HT-29 (cell line): Measurements from ENCODE around the gene ING5. TPM values are rescaled to one million over a fixed set of nuclear protein-coding genes. Genes with fewer than 3 reads are reported as not detected.

Experiments used
- DNase-seq: peaks from one replicate; pipeline ENCODE4 v3.0.0-alpha.2; 2015; ENCODE audit warnings: low spot score
- total RNA-seq: library from RNA; depleted of rRNA; stranded (reverse); fragments of >200 nt; shearing (Covaris generic); gene quantifications from 2 replicates; pipeline ENCODE4 v1.2.3, GENCODE V29; 2014

ING5 gene
- total RNA-seq, 1 experiment from 2014 or later: 46.4 TPM

- DNase-seq: no peak
Measured at GRCh38 chr2:241672243-241673188, 29.3 kb upstream of the ING5 start.

GRCh38 chr2:241673189-241673663 lies 28.6 kb upstream of the ING5 start:
- DNase-seq: no peak

- DNase-seq: no peak
Measured at GRCh38 chr2:241673797-241674725, 27.8 kb upstream of the ING5 start.

GRCh38 chr2:241675885-241676284 lies 26.0 kb upstream of the ING5 start:
- DNase-seq: no peak

GRCh38 chr2:241676665-241677064 lies 25.2 kb upstream of the ING5 start:
- DNase-seq: no peak

- no peak for DNase-seq
Measured at GRCh38 chr2:241677392-241677791, 24.4 kb upstream of the ING5 start.

GRCh38 chr2:241678307-241678706 lies 23.5 kb upstream of the ING5 start:
- DNase-seq: no peak

- DNase-seq: no peak
Measured at GRCh38 chr2:241678784-241679540, 22.9 kb upstream of the ING5 start.

- no peak for DNase-seq
Measured at GRCh38 chr2:241680044-241680443, 21.8 kb upstream of the ING5 start.

- no peak for DNase-seq
Measured at GRCh38 chr2:241680827-241681599, 20.8 kb upstream of the ING5 start.

- DNase-seq: no peak
Measured at GRCh38 chr2:241686324-241686649, 15.6 kb upstream of the ING5 start.

GRCh38 chr2:241686650-241687425 lies 15.0 kb upstream of the ING5 start, which contains the start of gene DTYMK:
Gene DTYMK, minus strand, starts transcription at chr2:241686815. Its CDS starts 32 bp downstream, at chr2:241686783.
- DNase-seq: peak; percentile 97

GRCh38 chr2:241689306-241689705 lies 12.5 kb upstream of the ING5 start:
- DNase-seq: no peak

GRCh38 chr2:241690202-241690717 lies 11.6 kb upstream of the ING5 start:
- DNase-seq: no peak

- no peak for DNase-seq
Measured at GRCh38 chr2:241692448-241692847, 9.4 kb upstream of the ING5 start.

GRCh38 chr2:241695651-241696050 lies 6.2 kb upstream of the ING5 start:
- no peak for DNase-seq

GRCh38 chr2:241701149-241701398 lies 765 bp upstream of the ING5 start:
- no peak for DNase-seq

GRCh38 chr2:241702155-241703031 lies 554 bp downstream of the ING5 start:
- DNase-seq: peak; percentile 88
